Measurements from ENCODE around the gene TCERG1L.

The TCERG1L gene

DNA sequence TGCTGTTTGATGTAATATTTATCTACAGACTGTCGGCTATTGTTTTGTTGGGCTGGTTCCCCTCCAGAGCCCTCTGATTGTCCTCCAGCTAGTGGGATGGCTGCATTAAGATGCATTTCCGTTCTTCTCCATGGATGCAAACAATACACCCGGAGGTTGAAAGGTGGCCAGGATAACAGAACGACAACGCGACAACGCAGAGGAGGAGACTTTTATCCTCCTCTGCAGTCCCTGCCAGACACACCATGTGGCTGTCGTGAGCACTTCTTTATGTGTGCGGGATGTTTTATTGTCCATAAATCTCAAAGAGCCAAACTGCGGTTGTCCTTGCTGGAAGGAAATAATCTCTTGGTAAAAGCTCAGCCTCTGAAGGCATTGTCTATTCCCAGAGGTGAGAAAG is 39.1 kb upstream of the TCERG1L start:
- CTCF ChIA-PET, result interaction anchor here (1.1 kb wide), 1 partner anchor 84 kb away, joined by 3 read pairs; no protein-coding TSS in a partner anchor
- WGBS (ENCODE audit: insufficient coverage), result 83% methylated on average over 10 of the region's 10 CpGs
- H3K9me3 ChIP-seq (ENCODE audit: control extremely low read depth in 1 of 5, control insufficient read depth in 4 of 5, insufficient read depth in 2 of 5, low read depth in 1 of 5, low read length in 4 of 5), result peaks cover 0 to 4% (median 3%) of the 10 kb centered on the region in 5 experiments
- no peaks in the 10 kb centered on the region for H3K27me3 ChIP-seq (replicated peaks in 2 of 5; ENCODE audit: control insufficient read depth in 4 of 5, insufficient read depth in 5 of 5, low read length in 4 of 5)
- POLR2A ChIA-PET, result no interaction called here
- no peak overlapping the region for H3K4me3 ChIP-seq (ENCODE audit: control insufficient read depth in 1 of 7, extremely low read depth in 1 of 7, insufficient read depth in 4 of 7, low read depth in 2 of 7, low read length in 6 of 7)
- H3K4me1 ChIP-seq (ENCODE audit: control extremely low read depth in 1 of 4, control insufficient read depth in 4 of 4, insufficient read depth in 4 of 4, low read length in 3 of 4), result no peaks in the 10 kb centered on the region
- no peaks in the 10 kb centered on the region for H3K36me3 ChIP-seq (ENCODE audit: control insufficient read depth in 4 of 4, insufficient read depth in 4 of 4, low read length in 3 of 4)
- no peak for DNase-seq
- H3K27ac ChIP-seq (ENCODE audit: insufficient read depth in 1 of 2, low read depth in 1 of 2, low read length in 2 of 2, poor library complexity in 1 of 2, severe bottlenecking in 2 of 2), result no peak overlapping the region

DNA sequence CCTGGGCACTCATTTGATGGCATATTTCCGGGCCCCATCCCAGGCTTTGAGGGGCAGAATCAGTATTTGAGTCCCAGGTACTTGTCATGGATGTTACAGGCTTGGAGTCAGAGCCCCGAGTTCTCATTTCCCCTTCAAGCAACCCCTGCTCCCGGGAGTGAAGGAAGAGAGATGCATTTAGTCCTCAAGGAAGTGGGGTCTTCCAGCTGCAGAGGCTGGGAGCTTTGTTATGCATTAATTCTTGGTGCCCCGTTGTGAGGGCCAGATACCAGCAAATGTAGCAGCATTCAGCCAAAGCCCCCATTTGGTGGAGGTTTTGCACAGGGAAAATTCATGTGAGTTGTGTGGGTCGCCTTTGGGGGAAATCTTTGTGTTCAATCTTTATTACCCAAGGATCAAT is 38.7 kb upstream of the TCERG1L start:
- H3K27me3 ChIP-seq (replicated peaks in 2 of 5; ENCODE audit: control insufficient read depth in 4 of 5, insufficient read depth in 5 of 5, low read length in 4 of 5), result no peaks in the 10 kb centered on the region
- CTCF ChIA-PET, result no interaction called here
- H3K27ac ChIP-seq (ENCODE audit: insufficient read depth in 1 of 2, low read depth in 1 of 2, low read length in 2 of 2, poor library complexity in 1 of 2, severe bottlenecking in 2 of 2), result no peak overlapping the region
- H3K4me1 ChIP-seq (ENCODE audit: control extremely low read depth in 1 of 4, control insufficient read depth in 4 of 4, insufficient read depth in 4 of 4, low read length in 3 of 4), result no peaks in the 10 kb centered on the region
- POLR2A ChIA-PET, result no interaction called here
- H3K36me3 ChIP-seq (ENCODE audit: control insufficient read depth in 4 of 4, insufficient read depth in 4 of 4, low read length in 3 of 4), result no peaks in the 10 kb centered on the region
- peaks cover 0 to 4% (median 3%) of the 10 kb centered on the region in 5 experiments for H3K9me3 ChIP-seq (ENCODE audit: control extremely low read depth in 1 of 5, control insufficient read depth in 4 of 5, insufficient read depth in 2 of 5, low read depth in 1 of 5, low read length in 4 of 5)
- H3K4me3 ChIP-seq (ENCODE audit: control insufficient read depth in 1 of 7, extremely low read depth in 1 of 7, insufficient read depth in 4 of 7, low read depth in 2 of 7, low read length in 6 of 7), result no peak overlapping the region
- 0% methylated on average over 1 of the region's 5 CpGs for WGBS (ENCODE audit: insufficient coverage)
- DNase-seq, result no peak

DNA sequence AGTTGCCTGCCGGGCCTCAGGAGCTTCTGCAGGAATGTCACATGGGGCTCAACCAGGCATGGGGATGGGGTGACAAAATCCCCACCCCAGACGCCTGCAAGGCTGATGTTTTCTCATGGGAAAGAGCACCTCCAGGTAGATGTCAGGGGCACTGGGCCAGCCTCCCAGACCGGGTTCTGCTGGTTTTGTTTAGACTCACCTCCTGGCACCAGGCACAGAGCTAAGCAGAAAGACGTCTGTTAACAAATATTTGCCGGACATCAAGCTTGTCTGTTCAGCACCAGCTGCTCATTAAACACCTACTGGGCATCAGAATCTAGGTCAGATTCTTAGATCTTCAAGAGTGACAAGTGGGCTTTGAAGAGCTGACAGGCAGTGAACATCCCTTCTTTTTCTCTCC is 34.9 kb upstream of the TCERG1L start:
- CTCF ChIA-PET, result no interaction called here
- POLR2A ChIA-PET, result no interaction called here

DNA sequence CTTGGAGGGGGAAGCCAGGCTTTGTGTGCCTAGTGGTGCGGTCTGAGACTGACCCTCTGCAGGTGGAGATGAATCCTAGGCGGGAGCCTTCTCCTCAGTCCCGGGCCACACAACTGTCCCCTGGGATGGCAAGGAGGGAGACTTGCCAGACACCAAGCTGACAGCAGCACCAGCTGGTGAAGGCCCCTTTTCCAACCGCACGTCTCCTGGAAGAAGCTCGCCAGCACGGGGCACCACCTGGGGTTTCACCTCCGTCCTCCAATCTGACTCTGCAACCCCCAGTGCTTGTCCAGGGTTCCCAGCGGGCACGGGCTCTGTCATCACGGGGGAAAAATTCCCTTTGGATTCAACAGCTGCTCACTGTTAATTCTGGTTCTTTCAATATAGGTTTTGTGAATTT is 34.2 kb upstream of the TCERG1L start:
- CTCF ChIA-PET, result no interaction called here
- no peaks in the 10 kb centered on the region for H3K36me3 ChIP-seq (ENCODE audit: control insufficient read depth in 4 of 4, insufficient read depth in 4 of 4, low read length in 3 of 4)
- H3K9me3 ChIP-seq (ENCODE audit: control extremely low read depth in 1 of 5, control insufficient read depth in 4 of 5, insufficient read depth in 2 of 5, low read depth in 1 of 5, low read length in 4 of 5), result peaks cover 0 to 4% (median 3%) of the 10 kb centered on the region in 5 experiments
- POLR2A ChIA-PET, result no interaction called here
- H3K4me1 ChIP-seq (ENCODE audit: control extremely low read depth in 1 of 4, control insufficient read depth in 4 of 4, insufficient read depth in 4 of 4, low read length in 3 of 4), result no peaks in the 10 kb centered on the region
- no peak overlapping the region for H3K27ac ChIP-seq (ENCODE audit: insufficient read depth in 1 of 2, low read depth in 1 of 2, low read length in 2 of 2, poor library complexity in 1 of 2, severe bottlenecking in 2 of 2)
- 96% methylated on average over 9 of the region's 11 CpGs for WGBS (ENCODE audit: insufficient coverage)
- DNase-seq, result no peak
- H3K4me3 ChIP-seq (ENCODE audit: control insufficient read depth in 1 of 7, extremely low read depth in 1 of 7, insufficient read depth in 4 of 7, low read depth in 2 of 7, low read length in 6 of 7), result no peak overlapping the region
- no peaks in the 10 kb centered on the region for H3K27me3 ChIP-seq (replicated peaks in 2 of 5; ENCODE audit: control insufficient read depth in 4 of 5, insufficient read depth in 5 of 5, low read length in 4 of 5)

More for the DNA sequence above, 34.9 kb upstream of the TCERG1L start:
- 81% methylated on average over 5 of the region's 5 CpGs for WGBS (ENCODE audit: insufficient coverage)
- H3K36me3 ChIP-seq (ENCODE audit: control insufficient read depth in 4 of 4, insufficient read depth in 4 of 4, low read length in 3 of 4), result no peaks in the 10 kb centered on the region
- no peak overlapping the region for H3K27ac ChIP-seq (ENCODE audit: insufficient read depth in 1 of 2, low read depth in 1 of 2, low read length in 2 of 2, poor library complexity in 1 of 2, severe bottlenecking in 2 of 2)
- no peaks in the 10 kb centered on the region for H3K4me1 ChIP-seq (ENCODE audit: control extremely low read depth in 1 of 4, control insufficient read depth in 4 of 4, insufficient read depth in 4 of 4, low read length in 3 of 4)
- H3K4me3 ChIP-seq (ENCODE audit: control insufficient read depth in 1 of 7, extremely low read depth in 1 of 7, insufficient read depth in 4 of 7, low read depth in 2 of 7, low read length in 6 of 7), result no peak overlapping the region
- peaks cover 0 to 4% (median 3%) of the 10 kb centered on the region in 5 experiments for H3K9me3 ChIP-seq (ENCODE audit: control extremely low read depth in 1 of 5, control insufficient read depth in 4 of 5, insufficient read depth in 2 of 5, low read depth in 1 of 5, low read length in 4 of 5)
- no peak for DNase-seq
- H3K27me3 ChIP-seq (replicated peaks in 2 of 5; ENCODE audit: control insufficient read depth in 4 of 5, insufficient read depth in 5 of 5, low read length in 4 of 5), result no peaks in the 10 kb centered on the region

DNA sequence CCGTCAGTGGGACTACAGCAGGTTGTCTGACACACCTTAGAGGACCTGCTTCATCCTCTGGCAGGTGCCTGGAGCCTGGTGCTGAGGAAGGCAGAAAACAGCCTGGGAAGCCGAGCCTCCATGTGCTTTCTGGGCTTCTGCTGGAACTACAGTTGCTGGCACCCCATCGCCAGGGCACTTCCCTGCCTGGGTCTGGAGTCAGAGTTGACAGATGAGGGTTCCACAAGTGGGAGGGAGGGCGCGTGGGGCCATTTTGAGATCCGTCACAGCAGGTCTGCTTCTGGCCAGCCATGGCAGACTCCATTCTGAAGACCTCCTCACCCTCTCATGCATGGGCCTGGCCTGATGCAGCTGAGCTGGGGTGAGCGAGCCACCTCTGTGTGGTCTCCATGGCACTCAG is 33.2 kb upstream of the TCERG1L start:
- no peak overlapping the region for H3K4me3 ChIP-seq (ENCODE audit: control insufficient read depth in 1 of 7, extremely low read depth in 1 of 7, insufficient read depth in 4 of 7, low read depth in 2 of 7, low read length in 6 of 7)
- no peaks in the 10 kb centered on the region for H3K36me3 ChIP-seq (ENCODE audit: control insufficient read depth in 4 of 4, insufficient read depth in 4 of 4, low read length in 3 of 4)
- no peaks in the 10 kb centered on the region for H3K27me3 ChIP-seq (replicated peaks in 2 of 5; ENCODE audit: control insufficient read depth in 4 of 5, insufficient read depth in 5 of 5, low read length in 4 of 5)
- peaks cover 0 to 4% (median 3%) of the 10 kb centered on the region in 5 experiments for H3K9me3 ChIP-seq (ENCODE audit: control extremely low read depth in 1 of 5, control insufficient read depth in 4 of 5, insufficient read depth in 2 of 5, low read depth in 1 of 5, low read length in 4 of 5)
- no peak for DNase-seq
- CTCF ChIA-PET, result no interaction called here
- no peaks in the 10 kb centered on the region for H3K4me1 ChIP-seq (ENCODE audit: control extremely low read depth in 1 of 4, control insufficient read depth in 4 of 4, insufficient read depth in 4 of 4, low read length in 3 of 4)
- no peak overlapping the region for H3K27ac ChIP-seq (ENCODE audit: insufficient read depth in 1 of 2, low read depth in 1 of 2, low read length in 2 of 2, poor library complexity in 1 of 2, severe bottlenecking in 2 of 2)
- WGBS (ENCODE audit: insufficient coverage), result 100% methylated on average over 7 of the region's 7 CpGs
- POLR2A ChIA-PET, result no interaction called here

DNA sequence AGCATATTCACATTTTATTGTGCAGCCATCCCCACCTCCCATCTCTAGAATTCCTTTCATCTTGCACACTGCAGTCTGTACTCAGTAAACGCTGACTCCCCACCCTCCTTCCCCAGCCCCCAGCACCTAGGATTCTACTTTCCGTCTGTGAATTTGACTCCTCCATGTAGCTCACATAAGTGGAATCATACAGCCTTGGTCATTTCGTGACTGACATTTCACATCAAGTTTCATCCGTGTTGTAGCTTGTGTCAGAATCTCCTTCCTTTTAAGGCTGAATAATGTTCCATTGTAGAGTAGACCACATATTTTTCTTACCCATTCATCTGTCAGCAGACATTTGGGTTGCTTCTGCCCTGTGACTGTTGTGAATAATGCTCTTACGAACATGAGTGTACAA is 26.2 kb upstream of the TCERG1L start:
- Histone ChIP-seq H3K4me1 (ENCODE audit: control extremely low read depth in 1 of 4, control insufficient read depth in 4 of 4, insufficient read depth in 4 of 4, low read length in 3 of 4) (no peaks in the 10 kb centered on the region), H3K9me3 (ENCODE audit: control extremely low read depth in 1 of 5, control insufficient read depth in 4 of 5, insufficient read depth in 2 of 5, low read depth in 1 of 5, low read length in 4 of 5) (peaks cover 0 to 3% (median 0%) of the 10 kb centered on the region in 5 experiments), H3K27ac (ENCODE audit: insufficient read depth in 1 of 2, low read depth in 1 of 2, low read length in 2 of 2, poor library complexity in 1 of 2, severe bottlenecking in 2 of 2) (no peak overlapping the region), H3K27me3 (replicated peaks in 2 of 5; ENCODE audit: control insufficient read depth in 4 of 5, insufficient read depth in 5 of 5, low read length in 4 of 5) (no peaks in the 10 kb centered on the region), H3K4me3 (ENCODE audit: control insufficient read depth in 1 of 7, extremely low read depth in 1 of 7, insufficient read depth in 4 of 7, low read depth in 2 of 7, low read length in 6 of 7) (no peak overlapping the region), H3K36me3 (ENCODE audit: control insufficient read depth in 4 of 4, insufficient read depth in 4 of 4, low read length in 3 of 4) (no peaks in the 10 kb centered on the region)
- no peak for DNase-seq
- ChIA-PET POLR2A (no interaction called here), CTCF (no interaction called here)
- WGBS (ENCODE audit: insufficient coverage), result 82% methylated on average over 4 of the region's 5 CpGs

DNA sequence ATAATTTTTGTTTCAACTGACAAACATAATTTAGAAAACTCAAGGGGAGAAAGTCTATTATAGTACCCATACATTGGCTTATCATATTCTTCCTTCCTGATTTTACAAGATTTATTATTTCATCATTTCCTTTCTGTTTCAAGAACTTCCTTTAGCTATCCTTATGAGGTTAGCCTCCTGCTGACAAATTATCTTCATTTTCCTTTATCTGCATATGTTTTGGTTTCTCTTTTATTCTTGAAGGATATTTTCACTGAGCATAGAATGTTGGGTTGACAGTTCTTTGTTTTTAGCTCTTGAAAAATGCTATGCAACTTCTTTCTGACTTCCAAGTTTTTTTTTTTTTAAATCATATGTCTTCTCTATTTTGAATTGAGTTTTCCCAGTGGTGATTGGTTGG is 21.3 kb upstream of the TCERG1L start:
- Histone ChIP-seq H3K27ac (ENCODE audit: insufficient read depth in 1 of 2, low read depth in 1 of 2, low read length in 2 of 2, poor library complexity in 1 of 2, severe bottlenecking in 2 of 2) (no peak overlapping the region), H3K4me1 (ENCODE audit: control extremely low read depth in 1 of 4, control insufficient read depth in 4 of 4, insufficient read depth in 4 of 4, low read length in 3 of 4) (no peaks in the 10 kb centered on the region), H3K36me3 (ENCODE audit: control insufficient read depth in 4 of 4, insufficient read depth in 4 of 4, low read length in 3 of 4) (no peaks in the 10 kb centered on the region), H3K27me3 (replicated peaks in 2 of 5; ENCODE audit: control insufficient read depth in 4 of 5, insufficient read depth in 5 of 5, low read length in 4 of 5) (no peaks in the 10 kb centered on the region), H3K4me3 (ENCODE audit: control insufficient read depth in 1 of 7, extremely low read depth in 1 of 7, insufficient read depth in 4 of 7, low read depth in 2 of 7, low read length in 6 of 7) (no peak overlapping the region), H3K9me3 (ENCODE audit: control extremely low read depth in 1 of 5, control insufficient read depth in 4 of 5, insufficient read depth in 2 of 5, low read depth in 1 of 5, low read length in 4 of 5) (peaks cover 0 to 3% (median 0%) of the 10 kb centered on the region in 5 experiments)
- POLR2A ChIA-PET, result interaction anchor here (0.6 kb wide), 1 partner anchor 526 kb away, joined by 4 read pairs; no protein-coding TSS in a partner anchor
- DNase-seq, result no peak
- CTCF ChIA-PET, result interaction anchor here (0.6 kb wide), 1 partner anchor 148 kb away, joined by 3 read pairs; no protein-coding TSS in a partner anchor
